GM12878 (cell line): ENCODE measurements around the gene ZBED4. TPM values are rescaled to one million over a fixed set of nuclear protein-coding genes. Genes with fewer than 3 reads are reported as not detected.

Source experiments
- ATAC-seq: fragments of 200-7000 bp; cut with Tn5 transposase; 3 replicates; pipeline ENCODE4 v1.9.1; 2020; ENCODE audit warnings: mild to moderate bottlenecking, moderate library complexity
- BruUV-seq: library from RNA; stranded (reverse); fragments of 400-500 nt; replicated peaks from 2 replicates; lab custom pipeline; 2021; lab: Mats Ljungman, UMichigan
- CTCF ChIA-PET: fragments of 300-600 bp; sonication (Branson Sonifier 250); formaldehyde crosslinking; extraction: SDS; loops from one replicate; lab custom pipeline; 2021; ENCODE audit warnings: inconsistent platforms; lab: Yijun Ruan, JAX
- POLR2A ChIA-PET: fragments of 350-600 bp; formaldehyde crosslinking; extraction: SDS; loops from one replicate; lab custom pipeline; 2021; ENCODE audit warnings: inconsistent platforms; lab: Charles Lee
- RAD21 ChIA-PET: fragments of 300-600 bp; sonication (Branson Sonifier 250); formaldehyde crosslinking; loops from one replicate; lab custom pipeline; 2023; ENCODE audit warnings: antibody characterized with exemption; ENCODE audit not compliant: unreplicated experiment; lab: Charles Lee
- SMC1A ChIA-PET: fragments of 300-600 bp; sonication (Branson Sonifier 250); formaldehyde crosslinking; loops from one replicate; lab custom pipeline; 2023; ENCODE audit not compliant: unreplicated experiment, uncharacterized antibody; lab: Charles Lee
- DNase-seq: peaks from one replicate; pipeline ENCODE4 v3.0.0-alpha.2; 2011; ENCODE audit warnings: low read depth, low spot score
- FAIRE-seq: peaks from 3 replicates; lab custom pipeline; 2011; peaks lifted over from hg19 to GRCh38; lab: Jason Lieb, UNC
- H2AFZ ChIP-seq: 2 replicates; pipeline ENCODE4 v1.6.0; 2011; ENCODE audit warnings: low read depth, low read length, control low read depth; ENCODE audit not compliant: control insufficient read depth
- H3K27ac ChIP-seq: 2 replicates; pipeline ENCODE4 v1.5.1; 2011; ENCODE audit warnings: control low read depth; ENCODE audit not compliant: control insufficient read depth, insufficient read depth
- H3K27me3 ChIP-seq, 2 experiments: replicated peaks in 1 of 2; 2 replicates each; pipeline versions ENCODE4 v1.6.0 to v1.6.1; 2011; ENCODE audit warnings: low read length in 1 of 2; ENCODE audit not compliant: control insufficient read depth in 2 of 2, insufficient read depth in 2 of 2
- H3K36me3 ChIP-seq, 2 experiments: 2 replicates each; pipeline ENCODE4 v1.5.1; 2011; ENCODE audit warnings: low read length in 1 of 2; ENCODE audit not compliant: control insufficient read depth in 2 of 2, insufficient read depth in 2 of 2
- H3K4me1 ChIP-seq: 2 replicates; pipeline ENCODE4 v1.6.1; 2011; ENCODE audit warnings: mild to moderate bottlenecking, low read length, moderate library complexity, mixed read lengths; ENCODE audit not compliant: control insufficient read depth, insufficient read depth
- H3K4me2 ChIP-seq: 2 replicates; pipeline ENCODE4 v1.6.0; 2011; ENCODE audit warnings: control low read depth; ENCODE audit not compliant: control insufficient read depth, insufficient read depth
- H3K4me3 ChIP-seq: fragments of 200-600 bp; sonication (generic); 2 replicates; pipeline ENCODE4 v1.5.1; 2016
- H3K79me2 ChIP-seq: 2 replicates; pipeline ENCODE4 v1.6.0; 2011; ENCODE audit warnings: low read length; ENCODE audit not compliant: control insufficient read depth, insufficient read depth
- H3K9ac ChIP-seq: 2 replicates; pipeline ENCODE4 v1.8.0; 2011; ENCODE audit warnings: low read length, control low read depth, mixed read lengths; ENCODE audit not compliant: control insufficient read depth, insufficient read depth
- H3K9me3 ChIP-seq: replicated peaks from 3 replicates; pipeline ENCODE4 v1.5.1; 2011; ENCODE audit warnings: mild to moderate bottlenecking, low read length; ENCODE audit not compliant: control insufficient read depth, insufficient read depth
- H4K20me1 ChIP-seq: 2 replicates; pipeline ENCODE4 v1.6.0; 2011; ENCODE audit not compliant: control insufficient read depth, insufficient read depth
- GABPA ChIP-seq: IDR thresholded peaks from 2 replicates; pipeline ENCODE4 v1.6.1; 2014; ENCODE audit warnings: antibody characterized with exemption, low read depth, mild to moderate bottlenecking, inconsistent platforms
- MYC ChIP-seq: IDR thresholded peaks from 2 replicates; pipeline ENCODE4 v1.6.1; 2011; ENCODE audit warnings: mild to moderate bottlenecking, low read length, moderate library complexity, inconsistent platforms; ENCODE audit not compliant: insufficient read depth, insufficient replicate concordance, insufficient read length, severe bottlenecking
- PRDM15 ChIP-seq: fragments of 450-650 bp; formaldehyde crosslinking; IDR thresholded peaks from 2 replicates; pipeline ENCODE4 v1.4.0; 2020; ENCODE audit warnings: mild to moderate bottlenecking, moderate library complexity
- USF1 ChIP-seq: IDR thresholded peaks from 2 replicates; pipeline ENCODE4 v1.6.1; 2011; ENCODE audit warnings: borderline replicate concordance, low read depth, mild to moderate bottlenecking, moderate library complexity, mixed read lengths, low read length; ENCODE audit not compliant: insufficient read depth; ENCODE audit errors: extremely low read length
- WGBS: methylation state at CpG from one replicate; pipeline ENCODE4 v1.1.6; 2016; ENCODE audit warnings: low lambda C conversion rate; ENCODE audit not compliant: insufficient replicate concordance, insufficient coverage; ENCODE audit errors: missing lambda C conversion rate; 5-methylcytosine and 5-hydroxymethylcytosine counted together
- in situ Hi-C: fragments of 300-500 bp; cut with MboI; formaldehyde crosslinking; loops from 9 replicates; pipeline ENCODE4 v1.14.3; 2018; ENCODE audit warnings: mixed read lengths
- intact Hi-C: fragments of 100-400 bp; cut with micrococcal nuclease; formaldehyde crosslinking; loops from one replicate; pipeline ENCODE4 v1.14.2; 2022; ENCODE audit not compliant: unreplicated experiment
- polyA plus RNA-seq, 11 experiments: library from polyadenylated mRNA; depleted of rRNA in 4 of 11; unstranded in 6 of 11; stranded (reverse) in 5 of 11; fragments of >200 nt; fragmentation: Nextera tagmentation in 4 of 11; fragmentation: Illumina TruSeq in 1 of 11; extraction: Ambion mirVana in 4 of 11; extraction: Trizol in 1 of 11; gene quantifications; 1 replicate in 1 of 11; 2 replicates in 10 of 11; pipeline versions ENCODE4 v1.2.1 to v1.2.3, GENCODE V29; 2011 to 2016; ENCODE audit warnings: inconsistent platforms in 2 of 11, missing spikeins in 2 of 11, low read depth in 1 of 11
- total RNA-seq, 4 experiments: library from RNA; depleted of rRNA in 3 of 4; stranded (reverse); fragments of >200 nt in 3 of 4; fragmentation: Illumina TruSeq in 1 of 4; extraction: Trizol in 1 of 4; gene quantifications; 2 replicates each; pipeline versions ENCODE4 v1.2.1 to v1.2.3, GENCODE V29; 2013 to 2021

Gene ZBED4
- total and polyA plus RNA-seq, 10 of the 15 experiments (the other 5 are each of a cell fraction or from before 2014, with no cell fraction given), result 2.3 to 21.6 (median 12.8) TPM

GRCh38 chr22:49930596-49931412 lies 77.2 kb downstream of the ZBED4 start (continued):
- no peak for TF ChIP-seq PRDM15
- no peak for TF ChIP-seq GABPA

GRCh38 chr22:49933236-49934159 lies 79.9 kb downstream of the ZBED4 start:
- DNase-seq (no peak), FAIRE-seq (no peak), ATAC-seq (no peak)
- intact Hi-C loops, result loop anchor here (5.0 to 10.0 kb wide), 2 partner anchors 84 to 261 kb away; no protein-coding TSS in a partner anchor
- ChIA-PET SMC1A (interaction anchor here (0.9 to 4.1 kb wide), 6 partner anchors 29 to 98 kb away, joined by 3 to 30 read pairs (median 4); no protein-coding TSS in a partner anchor), CTCF (interaction anchor here (0.6 to 2.3 kb wide), 7 partner anchors 9 to 304 kb away, joined by 3 to 14 read pairs (median 3); no protein-coding TSS in a partner anchor), RAD21 (interaction anchor here (0.9 to 4.7 kb wide), 4 partner anchors 33 to 97 kb away, joined by 3 to 81 read pairs (median 5); no protein-coding TSS in a partner anchor), POLR2A (interaction anchor here (1.2 to 1.4 kb wide), 5 partner anchors 10 to 97 kb away, joined by 3 to 5 read pairs (median 3); no protein-coding TSS in a partner anchor)
- TF ChIP-seq USF1, result peak; percentile 42
- no peak for TF ChIP-seq MYC
- peak overlapping the region; percentile 27; the same call in 1 of the 2 replicates for H3K27ac ChIP-seq
- BruUV-seq, result TSS peak; percentile 77
- 37% methylated on average over 27 of the region's 27 CpGs for WGBS
- peak overlapping the region; percentile 93; the same call in 1 of the 2 replicates for H3K9ac ChIP-seq
- 0 out of 2 replicates have a peak overlapping the region, but pooled peaks have one; percentile 85 for H3K4me3 ChIP-seq
- no peaks in the 10 kb centered on the region for H3K36me3 ChIP-seq
- H3K4me1 ChIP-seq, result peaks cover 60% of the 10 kb centered on the region
- in situ Hi-C loops, result loop anchor here (5.0 kb wide), 2 partner anchors 99 to 274 kb away; no protein-coding TSS in a partner anchor
- H3K4me2 ChIP-seq, result peak overlapping the region; percentile 97
- no peak overlapping the region for H2AFZ ChIP-seq
- peaks cover 7% of the 10 kb centered on the region for H3K79me2 ChIP-seq
- no peaks in the 10 kb centered on the region for H3K9me3 ChIP-seq
- no peaks in the 10 kb centered on the region for H3K27me3 ChIP-seq
- H4K20me1 ChIP-seq, result no peaks in the 10 kb centered on the region
